Endothelial cell of umbilical vein (primary cell): ENCODE measurements around the gene DCAF4.

Experiments used
- EZH2 ChIP-seq: IDR thresholded peaks from 2 replicates; pipeline ENCODE4 v1.6.1; 2012; ENCODE audit warnings: borderline replicate concordance, low read depth, mild to moderate bottlenecking, moderate library complexity, low read length, inconsistent platforms; ENCODE audit not compliant: severe bottlenecking
- FOS ChIP-seq: IDR thresholded peaks from 2 replicates; pipeline ENCODE4 v1.6.1; 2011; ENCODE audit warnings: mild to moderate bottlenecking, low read length, moderate library complexity, borderline replicate concordance; ENCODE audit not compliant: insufficient read depth
- MAX ChIP-seq: IDR thresholded peaks from 2 replicates; pipeline ENCODE4 v1.6.1; 2011; ENCODE audit not compliant: insufficient read depth, insufficient read length
- MYC ChIP-seq: IDR thresholded peaks from one replicate; pipeline ENCODE4 v1.6.1; 2011; ENCODE audit warnings: mild to moderate bottlenecking, low read depth, low read length
- POLR2A ChIP-seq: IDR thresholded peaks from 2 replicates; pipeline ENCODE4 v1.6.1; 2012; ENCODE audit warnings: low read depth, mild to moderate bottlenecking, control low read depth, low read length
- POLR2AphosphoS5 ChIP-seq: IDR thresholded peaks from 2 replicates; pipeline ENCODE4 v1.6.1; 2012; ENCODE audit warnings: low read depth, mild to moderate bottlenecking, control low read depth, low read length, moderate library complexity; ENCODE audit not compliant: insufficient read depth
- TF ChIP-seq, protein P1 (sequence below), 2 donors: IDR thresholded peaks; 1 replicate in 1 of 2; 2 replicates in 1 of 2; pipeline ENCODE4 v1.5.1; 2011; ENCODE audit warnings: low read length in 2 of 2, mild to moderate bottlenecking in 2 of 2, moderate library complexity in 2 of 2, control low read depth in 1 of 2, inconsistent platforms in 1 of 2, low read depth in 1 of 2; ENCODE audit not compliant: insufficient read depth in 1 of 2; ENCODE audit errors: extremely low read depth in 1 of 2

DNA sequence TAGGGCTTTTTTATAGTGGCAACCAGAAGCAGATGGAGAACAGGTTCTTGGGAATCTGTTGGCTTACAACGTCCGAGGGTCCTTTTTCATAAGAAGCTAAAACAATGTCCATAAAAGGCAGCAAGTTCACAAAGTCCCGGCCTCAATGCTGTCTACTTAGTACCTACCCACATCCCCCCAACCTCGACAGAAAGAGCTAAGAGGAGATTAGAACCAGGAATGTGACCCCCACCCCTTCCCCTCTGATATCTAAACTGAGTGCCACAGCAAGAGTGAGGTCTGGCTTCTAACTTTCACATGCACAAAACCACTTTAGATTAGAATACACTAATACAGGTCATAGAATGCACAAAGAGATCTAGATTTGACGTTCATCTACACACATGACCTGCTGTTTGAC is 36.9 kb upstream of the DCAF4 start:
- TF ChIP-seq, protein P1, sequence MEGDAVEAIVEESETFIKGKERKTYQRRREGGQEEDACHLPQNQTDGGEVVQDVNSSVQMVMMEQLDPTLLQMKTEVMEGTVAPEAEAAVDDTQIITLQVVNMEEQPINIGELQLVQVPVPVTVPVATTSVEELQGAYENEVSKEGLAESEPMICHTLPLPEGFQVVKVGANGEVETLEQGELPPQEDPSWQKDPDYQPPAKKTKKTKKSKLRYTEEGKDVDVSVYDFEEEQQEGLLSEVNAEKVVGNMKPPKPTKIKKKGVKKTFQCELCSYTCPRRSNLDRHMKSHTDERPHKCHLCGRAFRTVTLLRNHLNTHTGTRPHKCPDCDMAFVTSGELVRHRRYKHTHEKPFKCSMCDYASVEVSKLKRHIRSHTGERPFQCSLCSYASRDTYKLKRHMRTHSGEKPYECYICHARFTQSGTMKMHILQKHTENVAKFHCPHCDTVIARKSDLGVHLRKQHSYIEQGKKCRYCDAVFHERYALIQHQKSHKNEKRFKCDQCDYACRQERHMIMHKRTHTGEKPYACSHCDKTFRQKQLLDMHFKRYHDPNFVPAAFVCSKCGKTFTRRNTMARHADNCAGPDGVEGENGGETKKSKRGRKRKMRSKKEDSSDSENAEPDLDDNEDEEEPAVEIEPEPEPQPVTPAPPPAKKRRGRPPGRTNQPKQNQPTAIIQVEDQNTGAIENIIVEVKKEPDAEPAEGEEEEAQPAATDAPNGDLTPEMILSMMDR (IDR thresholded peaks at IDR 0.05; ENCODE audit: extremely low read depth in 1 of 2, insufficient read depth in 1 of 2, low read depth in 1 of 2, low read length in 2 of 2): no peak
- no peak for TF ChIP-seq EZH2
- no peak for TF ChIP-seq MAX
- no peak for TF ChIP-seq POLR2AphosphoS5
- no peak for TF ChIP-seq FOS
- TF ChIP-seq POLR2A: no peak
- TF ChIP-seq MYC: no peak
